GM12878 (cell line): Measurements from ENCODE around the gene ADAMTS5. TPM values are rescaled to one million over a fixed set of nuclear protein-coding genes. Genes with fewer than 3 reads are reported as not detected.

Experiments used
- ATAC-seq: fragments of 200-7000 bp; cut with Tn5 transposase; 3 replicates; pipeline ENCODE4 v1.9.1; 2020; ENCODE audit warnings: mild to moderate bottlenecking, moderate library complexity
- BruUV-seq: library from RNA; stranded (reverse); fragments of 400-500 nt; replicated peaks from 2 replicates; lab custom pipeline; 2021; lab: Mats Ljungman, UMichigan
- CTCF ChIA-PET: fragments of 300-600 bp; sonication (Branson Sonifier 250); formaldehyde crosslinking; extraction: SDS; loops from one replicate; lab custom pipeline; 2021; ENCODE audit warnings: inconsistent platforms; lab: Yijun Ruan, JAX
- POLR2A ChIA-PET: fragments of 350-600 bp; formaldehyde crosslinking; extraction: SDS; loops from one replicate; lab custom pipeline; 2021; ENCODE audit warnings: inconsistent platforms; lab: Charles Lee
- RAD21 ChIA-PET: fragments of 300-600 bp; sonication (Branson Sonifier 250); formaldehyde crosslinking; loops from one replicate; lab custom pipeline; 2023; ENCODE audit warnings: antibody characterized with exemption; ENCODE audit not compliant: unreplicated experiment; lab: Charles Lee
- SMC1A ChIA-PET: fragments of 300-600 bp; sonication (Branson Sonifier 250); formaldehyde crosslinking; loops from one replicate; lab custom pipeline; 2023; ENCODE audit not compliant: unreplicated experiment, uncharacterized antibody; lab: Charles Lee
- DNase-seq: peaks from one replicate; pipeline ENCODE4 v3.0.0-alpha.2; 2011; ENCODE audit warnings: low read depth, low spot score
- FAIRE-seq: peaks from 3 replicates; lab custom pipeline; 2011; peaks lifted over from hg19 to GRCh38; lab: Jason Lieb, UNC
- H2AFZ ChIP-seq: 2 replicates; pipeline ENCODE4 v1.6.0; 2011; ENCODE audit warnings: low read depth, low read length, control low read depth; ENCODE audit not compliant: control insufficient read depth
- H3K27ac ChIP-seq: 2 replicates; pipeline ENCODE4 v1.5.1; 2011; ENCODE audit warnings: control low read depth; ENCODE audit not compliant: control insufficient read depth, insufficient read depth
- H3K27me3 ChIP-seq, 2 experiments: replicated peaks in 1 of 2; 2 replicates each; pipeline versions ENCODE4 v1.6.0 to v1.6.1; 2011; ENCODE audit warnings: low read length in 1 of 2; ENCODE audit not compliant: control insufficient read depth in 2 of 2, insufficient read depth in 2 of 2
- H3K36me3 ChIP-seq, 2 experiments: 2 replicates each; pipeline ENCODE4 v1.5.1; 2011; ENCODE audit warnings: low read length in 1 of 2; ENCODE audit not compliant: control insufficient read depth in 2 of 2, insufficient read depth in 2 of 2
- H3K4me1 ChIP-seq: 2 replicates; pipeline ENCODE4 v1.6.1; 2011; ENCODE audit warnings: mild to moderate bottlenecking, low read length, moderate library complexity, mixed read lengths; ENCODE audit not compliant: control insufficient read depth, insufficient read depth
- H3K4me2 ChIP-seq: 2 replicates; pipeline ENCODE4 v1.6.0; 2011; ENCODE audit warnings: control low read depth; ENCODE audit not compliant: control insufficient read depth, insufficient read depth
- H3K4me3 ChIP-seq: fragments of 200-600 bp; sonication (generic); 2 replicates; pipeline ENCODE4 v1.5.1; 2016
- H3K79me2 ChIP-seq: 2 replicates; pipeline ENCODE4 v1.6.0; 2011; ENCODE audit warnings: low read length; ENCODE audit not compliant: control insufficient read depth, insufficient read depth
- H3K9ac ChIP-seq: 2 replicates; pipeline ENCODE4 v1.8.0; 2011; ENCODE audit warnings: low read length, control low read depth, mixed read lengths; ENCODE audit not compliant: control insufficient read depth, insufficient read depth
- H3K9me3 ChIP-seq: replicated peaks from 3 replicates; pipeline ENCODE4 v1.5.1; 2011; ENCODE audit warnings: mild to moderate bottlenecking, low read length; ENCODE audit not compliant: control insufficient read depth, insufficient read depth
- H4K20me1 ChIP-seq: 2 replicates; pipeline ENCODE4 v1.6.0; 2011; ENCODE audit not compliant: control insufficient read depth, insufficient read depth
- BACH1 ChIP-seq: fragments of 450-650 bp; IDR thresholded peaks from 2 replicates; pipeline ENCODE4 v1.6.1; 2017; ENCODE audit warnings: mild to moderate bottlenecking, borderline replicate concordance
- BMI1 ChIP-seq: fragments of 450-650 bp; IDR thresholded peaks from 2 replicates; pipeline ENCODE4 v1.6.1; 2016; ENCODE audit warnings: mild to moderate bottlenecking, moderate library complexity, borderline replicate concordance
- BRCA1 ChIP-seq: IDR thresholded peaks from 2 replicates; pipeline ENCODE4 v1.6.1; 2011; ENCODE audit warnings: low read depth, low read length, improper control_type of control experiment
- GABPA ChIP-seq: IDR thresholded peaks from 2 replicates; pipeline ENCODE4 v1.6.1; 2014; ENCODE audit warnings: antibody characterized with exemption, low read depth, mild to moderate bottlenecking, inconsistent platforms
- HCFC1 ChIP-seq: fragments of 150-350 bp; IDR thresholded peaks from 2 replicates; pipeline ENCODE4 v1.6.1; 2014; ENCODE audit warnings: low read length
- HDAC6 ChIP-seq: fragments of 200-600 bp; sonication (generic); IDR thresholded peaks from one replicate; pipeline ENCODE4 v1.8.0; 2017; ENCODE audit warnings: antibody characterized with exemption; ENCODE audit not compliant: unreplicated experiment
- JUNB ChIP-seq: IDR thresholded peaks from 2 replicates; pipeline ENCODE4 v1.6.1; 2016; ENCODE audit warnings: antibody characterized with exemption, mild to moderate bottlenecking
- NFIC ChIP-seq: IDR thresholded peaks from 2 replicates; pipeline ENCODE4 v1.6.1; 2012; ENCODE audit warnings: low read depth, mild to moderate bottlenecking, inconsistent platforms, low read length, moderate library complexity
- RAD51 ChIP-seq: fragments of 450-650 bp; IDR thresholded peaks from 2 replicates; pipeline ENCODE4 v1.6.1; 2016; ENCODE audit warnings: moderate library complexity, mild to moderate bottlenecking, inconsistent platforms
- SUPT20H ChIP-seq: IDR thresholded peaks from 2 replicates; pipeline ENCODE4 v1.6.1; 2011; ENCODE audit warnings: low read depth, mild to moderate bottlenecking, low read length, moderate library complexity, borderline replicate concordance; ENCODE audit not compliant: control insufficient read depth
- WGBS: methylation state at CpG from one replicate; pipeline ENCODE4 v1.1.6; 2016; ENCODE audit warnings: low lambda C conversion rate; ENCODE audit not compliant: insufficient replicate concordance, insufficient coverage; ENCODE audit errors: missing lambda C conversion rate; 5-methylcytosine and 5-hydroxymethylcytosine counted together
- in situ Hi-C: fragments of 300-500 bp; cut with MboI; formaldehyde crosslinking; loops from 9 replicates; pipeline ENCODE4 v1.14.3; 2018; ENCODE audit warnings: mixed read lengths
- intact Hi-C: fragments of 100-400 bp; cut with micrococcal nuclease; formaldehyde crosslinking; loops from one replicate; pipeline ENCODE4 v1.14.2; 2022; ENCODE audit not compliant: unreplicated experiment
- polyA plus RNA-seq, 11 experiments: library from polyadenylated mRNA; depleted of rRNA in 4 of 11; unstranded in 6 of 11; stranded (reverse) in 5 of 11; fragments of >200 nt; fragmentation: Nextera tagmentation in 4 of 11; fragmentation: Illumina TruSeq in 1 of 11; extraction: Ambion mirVana in 4 of 11; extraction: Trizol in 1 of 11; gene quantifications; 1 replicate in 1 of 11; 2 replicates in 10 of 11; pipeline versions ENCODE4 v1.2.1 to v1.2.3, GENCODE V29; 2011 to 2016; ENCODE audit warnings: inconsistent platforms in 2 of 11, missing spikeins in 2 of 11, low read depth in 1 of 11
- total RNA-seq, 4 experiments: library from RNA; depleted of rRNA in 3 of 4; stranded (reverse); fragments of >200 nt in 3 of 4; fragmentation: Illumina TruSeq in 1 of 4; extraction: Trizol in 1 of 4; gene quantifications; 2 replicates each; pipeline versions ENCODE4 v1.2.1 to v1.2.3, GENCODE V29; 2013 to 2021
- TF ChIP-seq, protein P1 (sequence below): fragments of 450-650 bp; IDR thresholded peaks from 2 replicates; pipeline ENCODE4 v1.6.1; 2018; ENCODE audit warnings: borderline replicate concordance, mild to moderate bottlenecking; ENCODE audit not compliant: partially characterized antibody
- TF ChIP-seq, protein P2 (sequence below): IDR thresholded peaks from 2 replicates; pipeline ENCODE4 v1.6.1; 2012; ENCODE audit warnings: improper control_type of control experiment, low read depth, low read length; ENCODE audit not compliant: insufficient replicate concordance
- TF ChIP-seq, protein P3 (sequence below): fragments of 150-350 bp; IDR thresholded peaks from 2 replicates; pipeline ENCODE4 v1.6.1; 2016; ENCODE audit warnings: low read depth, low read length

The ADAMTS5 gene
- total and polyA plus RNA-seq, 10 of the 15 experiments (the other 5 are each of a cell fraction or from before 2014, with no cell fraction given) = not detected

DNA sequence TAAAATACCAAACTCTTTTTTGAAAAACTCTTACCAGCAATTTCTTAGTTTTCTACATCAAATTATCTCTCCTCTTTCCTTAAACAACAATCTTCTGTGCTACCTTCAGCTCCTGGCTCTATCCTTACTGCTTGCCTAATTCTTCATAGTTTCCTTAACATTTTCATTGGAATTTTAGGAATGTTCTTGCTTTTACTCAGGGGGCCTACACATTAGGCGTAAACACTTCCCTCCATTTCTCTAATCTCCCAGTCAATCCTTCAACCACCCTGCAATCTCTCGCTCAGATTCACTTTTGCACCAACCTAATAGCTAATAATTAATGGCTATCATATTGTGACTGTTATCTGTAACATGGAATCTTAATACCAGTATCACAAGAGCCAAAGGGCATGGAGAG lies 50.1 kb downstream of the ADAMTS5 start:
- no peak overlapping the region for H3K4me2 ChIP-seq
- FAIRE-seq = no peak
- ChIA-PET SMC1A (no interaction called here), RAD21 (no interaction called here), POLR2A (no interaction called here), CTCF (no interaction called here)
- no peak overlapping the region for H3K27ac ChIP-seq
- H3K4me3 ChIP-seq = no peak overlapping the region
- no peaks in the 10 kb centered on the region for H3K27me3 ChIP-seq
- no peaks in the 10 kb centered on the region for H3K36me3 ChIP-seq
- H3K79me2 ChIP-seq = no peaks in the 10 kb centered on the region
- H3K9ac ChIP-seq = no peak overlapping the region
- intact Hi-C loops (no loop called here), in situ Hi-C loops (no loop called here)
- no peaks in the 10 kb centered on the region for H3K9me3 ChIP-seq
- no peaks in the 10 kb centered on the region for H3K4me1 ChIP-seq
- H2AFZ ChIP-seq = no peak overlapping the region
- no peaks in the 10 kb centered on the region for H4K20me1 ChIP-seq
- no peak for ATAC-seq
- 43% methylated on average over 2 of the region's 2 CpGs for WGBS
- BruUV-seq = no TSS peak
- no peak for DNase-seq
- TF ChIP-seq, protein P1, sequence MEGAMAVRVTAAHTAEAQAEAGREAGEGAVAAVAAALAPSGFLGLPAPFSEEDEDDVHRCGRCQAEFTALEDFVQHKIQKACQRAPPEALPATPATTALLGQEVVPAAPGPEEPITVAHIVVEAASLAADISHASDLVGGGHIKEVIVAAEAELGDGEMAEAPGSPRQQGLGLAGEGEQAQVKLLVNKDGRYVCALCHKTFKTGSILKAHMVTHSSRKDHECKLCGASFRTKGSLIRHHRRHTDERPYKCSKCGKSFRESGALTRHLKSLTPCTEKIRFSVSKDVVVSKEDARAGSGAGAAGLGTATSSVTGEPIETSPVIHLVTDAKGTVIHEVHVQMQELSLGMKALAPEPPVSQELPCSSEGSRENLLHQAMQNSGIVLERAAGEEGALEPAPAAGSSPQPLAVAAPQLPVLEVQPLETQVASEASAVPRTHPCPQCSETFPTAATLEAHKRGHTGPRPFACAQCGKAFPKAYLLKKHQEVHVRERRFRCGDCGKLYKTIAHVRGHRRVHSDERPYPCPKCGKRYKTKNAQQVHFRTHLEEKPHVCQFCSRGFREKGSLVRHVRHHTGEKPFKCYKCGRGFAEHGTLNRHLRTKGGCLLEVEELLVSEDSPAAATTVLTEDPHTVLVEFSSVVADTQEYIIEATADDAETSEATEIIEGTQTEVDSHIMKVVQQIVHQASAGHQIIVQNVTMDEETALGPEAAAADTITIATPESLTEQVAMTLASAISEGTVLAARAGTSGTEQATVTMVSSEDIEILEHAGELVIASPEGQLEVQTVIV = no peak
- TF ChIP-seq, protein P2, sequence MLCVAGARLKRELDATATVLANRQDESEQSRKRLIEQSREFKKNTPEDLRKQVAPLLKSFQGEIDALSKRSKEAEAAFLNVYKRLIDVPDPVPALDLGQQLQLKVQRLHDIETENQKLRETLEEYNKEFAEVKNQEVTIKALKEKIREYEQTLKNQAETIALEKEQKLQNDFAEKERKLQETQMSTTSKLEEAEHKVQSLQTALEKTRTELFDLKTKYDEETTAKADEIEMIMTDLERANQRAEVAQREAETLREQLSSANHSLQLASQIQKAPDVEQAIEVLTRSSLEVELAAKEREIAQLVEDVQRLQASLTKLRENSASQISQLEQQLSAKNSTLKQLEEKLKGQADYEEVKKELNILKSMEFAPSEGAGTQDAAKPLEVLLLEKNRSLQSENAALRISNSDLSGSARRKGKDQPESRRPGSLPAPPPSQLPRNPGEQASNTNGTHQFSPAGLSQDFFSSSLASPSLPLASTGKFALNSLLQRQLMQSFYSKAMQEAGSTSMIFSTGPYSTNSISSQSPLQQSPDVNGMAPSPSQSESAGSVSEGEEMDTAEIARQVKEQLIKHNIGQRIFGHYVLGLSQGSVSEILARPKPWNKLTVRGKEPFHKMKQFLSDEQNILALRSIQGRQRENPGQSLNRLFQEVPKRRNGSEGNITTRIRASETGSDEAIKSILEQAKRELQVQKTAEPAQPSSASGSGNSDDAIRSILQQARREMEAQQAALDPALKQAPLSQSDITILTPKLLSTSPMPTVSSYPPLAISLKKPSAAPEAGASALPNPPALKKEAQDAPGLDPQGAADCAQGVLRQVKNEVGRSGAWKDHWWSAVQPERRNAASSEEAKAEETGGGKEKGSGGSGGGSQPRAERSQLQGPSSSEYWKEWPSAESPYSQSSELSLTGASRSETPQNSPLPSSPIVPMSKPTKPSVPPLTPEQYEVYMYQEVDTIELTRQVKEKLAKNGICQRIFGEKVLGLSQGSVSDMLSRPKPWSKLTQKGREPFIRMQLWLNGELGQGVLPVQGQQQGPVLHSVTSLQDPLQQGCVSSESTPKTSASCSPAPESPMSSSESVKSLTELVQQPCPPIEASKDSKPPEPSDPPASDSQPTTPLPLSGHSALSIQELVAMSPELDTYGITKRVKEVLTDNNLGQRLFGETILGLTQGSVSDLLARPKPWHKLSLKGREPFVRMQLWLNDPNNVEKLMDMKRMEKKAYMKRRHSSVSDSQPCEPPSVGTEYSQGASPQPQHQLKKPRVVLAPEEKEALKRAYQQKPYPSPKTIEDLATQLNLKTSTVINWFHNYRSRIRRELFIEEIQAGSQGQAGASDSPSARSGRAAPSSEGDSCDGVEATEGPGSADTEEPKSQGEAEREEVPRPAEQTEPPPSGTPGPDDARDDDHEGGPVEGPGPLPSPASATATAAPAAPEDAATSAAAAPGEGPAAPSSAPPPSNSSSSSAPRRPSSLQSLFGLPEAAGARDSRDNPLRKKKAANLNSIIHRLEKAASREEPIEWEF = no peak
- TF ChIP-seq, protein P3, sequence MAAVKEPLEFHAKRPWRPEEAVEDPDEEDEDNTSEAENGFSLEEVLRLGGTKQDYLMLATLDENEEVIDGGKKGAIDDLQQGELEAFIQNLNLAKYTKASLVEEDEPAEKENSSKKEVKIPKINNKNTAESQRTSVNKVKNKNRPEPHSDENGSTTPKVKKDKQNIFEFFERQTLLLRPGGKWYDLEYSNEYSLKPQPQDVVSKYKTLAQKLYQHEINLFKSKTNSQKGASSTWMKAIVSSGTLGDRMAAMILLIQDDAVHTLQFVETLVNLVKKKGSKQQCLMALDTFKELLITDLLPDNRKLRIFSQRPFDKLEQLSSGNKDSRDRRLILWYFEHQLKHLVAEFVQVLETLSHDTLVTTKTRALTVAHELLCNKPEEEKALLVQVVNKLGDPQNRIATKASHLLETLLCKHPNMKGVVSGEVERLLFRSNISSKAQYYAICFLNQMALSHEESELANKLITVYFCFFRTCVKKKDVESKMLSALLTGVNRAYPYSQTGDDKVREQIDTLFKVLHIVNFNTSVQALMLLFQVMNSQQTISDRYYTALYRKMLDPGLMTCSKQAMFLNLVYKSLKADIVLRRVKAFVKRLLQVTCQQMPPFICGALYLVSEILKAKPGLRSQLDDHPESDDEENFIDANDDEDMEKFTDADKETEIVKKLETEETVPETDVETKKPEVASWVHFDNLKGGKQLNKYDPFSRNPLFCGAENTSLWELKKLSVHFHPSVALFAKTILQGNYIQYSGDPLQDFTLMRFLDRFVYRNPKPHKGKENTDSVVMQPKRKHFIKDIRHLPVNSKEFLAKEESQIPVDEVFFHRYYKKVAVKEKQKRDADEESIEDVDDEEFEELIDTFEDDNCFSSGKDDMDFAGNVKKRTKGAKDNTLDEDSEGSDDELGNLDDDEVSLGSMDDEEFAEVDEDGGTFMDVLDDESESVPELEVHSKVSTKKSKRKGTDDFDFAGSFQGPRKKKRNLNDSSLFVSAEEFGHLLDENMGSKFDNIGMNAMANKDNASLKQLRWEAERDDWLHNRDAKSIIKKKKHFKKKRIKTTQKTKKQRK = no peak
- TF ChIP-seq BRCA1 = no peak
- no peak for TF ChIP-seq GABPA
- TF ChIP-seq BMI1 = no peak
- TF ChIP-seq BACH1 = no peak
- no peak for TF ChIP-seq HCFC1
- no peak for TF ChIP-seq SUPT20H
- TF ChIP-seq HDAC6 = no peak
- TF ChIP-seq NFIC = no peak
- TF ChIP-seq JUNB = no peak
- no peak for TF ChIP-seq RAD51
